IPS DF 4.7 (cell line): ENCODE data around the gene SULF2.

Experiments used
- DNase-seq: peaks from one replicate; pipeline ENCODE4 v3.0.0-alpha.2; 2013; ENCODE audit warnings: low spot score; ENCODE audit errors: extremely low read depth

SULF2 gene

DNA sequence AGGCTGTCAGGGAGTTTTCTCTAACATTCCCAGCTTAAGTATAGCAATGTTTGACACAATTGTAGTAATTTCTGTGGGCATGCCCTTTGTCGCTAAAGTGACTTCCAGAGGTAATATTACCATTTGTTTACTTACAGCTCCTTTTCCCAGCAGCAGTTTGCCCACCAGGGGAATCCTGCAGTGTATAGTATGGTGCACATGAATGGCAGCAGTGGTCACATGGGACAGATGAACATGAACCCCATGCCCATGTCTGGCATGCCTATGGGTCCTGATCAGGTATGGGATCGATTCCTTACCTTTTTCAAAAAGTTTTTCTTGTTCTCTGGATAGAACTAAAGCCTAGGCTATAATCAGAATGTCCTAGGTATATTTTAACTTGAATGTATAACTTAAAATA is 132.5 kb downstream of the SULF2 start:
- no peak for DNase-seq

DNA sequence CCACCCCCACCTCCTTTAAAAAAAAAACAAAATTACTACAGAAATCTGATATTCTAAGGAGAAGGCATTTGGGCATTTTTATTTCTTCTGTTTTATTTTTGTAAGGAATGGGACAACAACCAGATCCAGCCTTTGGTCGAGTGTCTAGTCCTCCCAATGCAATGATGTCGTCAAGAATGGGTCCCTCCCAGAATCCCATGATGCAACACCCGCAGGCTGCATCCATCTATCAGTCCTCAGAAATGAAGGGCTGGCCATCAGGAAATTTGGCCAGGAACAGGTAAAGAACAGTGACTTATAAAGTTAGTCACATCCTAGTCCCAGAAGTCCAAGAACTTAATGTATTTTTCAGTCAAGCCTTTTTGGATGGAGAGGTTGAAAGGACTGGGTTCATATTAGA is 133.0 kb downstream of the SULF2 start:
- no peak for DNase-seq

- peak; percentile 58 for DNase-seq
Observed at GRCh38 chr20:47648943-47649342, 136.3 kb downstream of the SULF2 start.

DNA sequence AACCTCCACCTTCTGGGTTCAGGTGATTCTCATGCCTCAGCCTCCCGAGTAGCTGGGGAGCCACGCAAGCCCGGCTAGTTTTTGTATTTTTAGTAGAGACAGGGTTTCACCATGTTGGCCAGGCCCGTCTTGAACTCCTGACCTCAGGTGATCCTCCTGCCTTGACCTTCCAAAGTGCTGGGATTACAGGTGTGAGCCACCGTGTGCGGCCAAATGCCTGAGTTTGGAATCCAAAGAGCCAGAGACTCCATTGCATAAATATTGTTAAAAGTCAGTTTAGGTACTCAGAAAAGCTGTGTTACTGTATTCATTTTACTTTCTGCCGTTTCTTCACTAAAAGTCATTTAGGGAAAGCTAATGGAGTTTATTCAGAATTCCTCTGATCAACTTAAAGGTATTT is 137.3 kb downstream of the SULF2 start:
- DNase-seq = no peak

DNA sequence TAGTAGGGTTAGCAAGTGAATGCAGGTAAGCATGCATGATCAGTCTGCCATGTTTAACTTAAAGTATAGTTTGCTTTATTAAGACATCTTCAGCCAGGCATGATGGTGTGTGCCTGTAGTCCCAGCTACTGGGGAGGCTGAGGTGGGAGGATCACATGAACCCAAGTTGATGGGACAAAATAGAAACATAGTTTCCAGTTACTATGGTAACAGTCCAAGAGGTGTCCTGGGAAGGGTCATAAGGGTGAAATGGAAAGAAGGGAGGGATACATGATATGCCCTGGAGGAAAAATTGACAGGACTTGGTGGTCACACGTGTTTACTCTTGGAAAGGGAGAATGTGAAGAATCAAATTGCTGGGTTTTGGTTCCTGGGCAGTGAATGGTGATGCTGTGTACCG is 139.6 kb downstream of the SULF2 start:
- DNase-seq = no peak

GRCh38 chr20:47642624-47643023 is 142.7 kb downstream of the SULF2 start:
- DNase-seq = no peak

GRCh38 chr20:47642118-47642517 is 143.2 kb downstream of the SULF2 start:
- DNase-seq = no peak

- no peak for DNase-seq
Observed at GRCh38 chr20:47638851-47639250, 146.4 kb downstream of the SULF2 start.

DNA sequence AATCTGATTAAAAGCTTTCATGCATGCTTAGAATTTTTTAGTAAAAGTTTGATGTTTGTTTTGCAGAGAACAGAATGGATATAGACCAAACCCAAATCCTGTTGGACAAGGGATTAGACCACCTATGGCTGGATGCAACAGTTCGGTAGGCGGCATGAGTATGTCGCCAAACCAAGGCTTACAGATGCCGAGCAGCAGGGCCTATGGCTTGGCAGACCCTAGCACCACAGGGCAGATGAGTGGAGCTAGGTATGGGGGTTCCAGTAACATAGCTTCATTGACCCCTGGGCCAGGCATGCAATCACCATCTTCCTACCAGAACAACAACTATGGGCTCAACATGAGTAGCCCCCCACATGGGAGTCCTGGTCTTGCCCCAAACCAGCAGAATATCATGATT is 150.0 kb downstream of the SULF2 start:
- DNase-seq = no peak

DNA sequence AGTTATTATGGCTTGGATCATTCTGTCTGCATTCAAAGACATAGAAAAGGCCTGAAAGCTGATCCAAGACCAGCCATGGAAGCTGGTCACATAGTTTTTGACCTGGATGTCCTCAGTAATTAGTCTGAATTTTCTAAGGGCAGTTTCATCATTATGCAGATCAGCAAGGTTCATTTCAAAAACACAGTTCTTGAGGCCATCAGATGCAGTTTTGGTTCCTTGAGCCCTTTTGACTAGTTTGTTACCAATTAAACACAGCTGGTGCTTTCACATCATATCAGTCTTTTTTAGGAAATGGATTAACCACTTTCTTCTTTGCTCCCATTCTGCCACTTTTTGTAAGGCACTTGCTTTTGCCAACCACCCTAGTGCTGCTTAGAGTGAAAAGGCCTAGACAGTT is 154.2 kb downstream of the SULF2 start:
- DNase-seq = no peak

DNA sequence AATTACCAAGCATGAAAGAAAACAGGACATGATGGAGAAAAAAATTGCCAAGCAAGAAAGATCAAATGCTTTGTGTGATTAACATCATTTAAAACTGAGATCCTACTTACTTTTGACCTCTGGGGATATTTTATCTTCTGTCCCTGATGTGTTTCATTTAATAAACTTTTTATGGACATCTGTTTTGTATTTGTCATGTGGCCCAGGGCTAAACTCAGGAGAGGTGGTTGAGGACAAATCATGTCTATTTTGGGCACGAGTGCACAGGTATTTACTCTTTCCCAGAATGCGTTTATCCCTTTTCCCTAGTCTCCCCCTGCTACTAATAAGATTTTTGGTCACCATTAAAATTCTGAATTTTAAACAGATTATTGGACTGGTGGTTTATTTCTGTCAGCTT is 155.4 kb downstream of the SULF2 start:
- DNase-seq = no peak

GRCh38 chr20:47627540-47627939 is 157.7 kb downstream of the SULF2 start:
- no peak for DNase-seq

DNA sequence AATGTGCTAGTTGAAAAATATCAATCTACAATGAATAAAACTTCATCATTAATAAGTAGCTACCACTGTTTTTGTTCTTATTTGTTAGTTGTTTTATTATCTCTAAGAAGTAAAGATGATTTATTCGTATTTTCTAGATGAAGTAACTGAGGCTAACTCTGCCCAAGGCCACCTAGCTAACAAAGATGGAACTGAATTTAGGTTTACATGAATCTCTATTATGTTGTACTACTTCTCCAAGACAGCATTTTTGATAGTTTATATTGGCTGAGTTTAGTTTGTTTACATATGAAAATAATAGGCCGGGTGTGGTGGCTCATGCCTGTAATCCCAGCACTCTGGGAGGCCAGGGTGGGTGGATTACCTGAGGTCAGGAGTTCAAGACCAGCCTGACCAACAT is 162.1 kb downstream of the SULF2 start:
- no peak for DNase-seq

- no peak for DNase-seq
Observed at GRCh38 chr20:47622118-47622665, 163.1 kb downstream of the SULF2 start.

DNA sequence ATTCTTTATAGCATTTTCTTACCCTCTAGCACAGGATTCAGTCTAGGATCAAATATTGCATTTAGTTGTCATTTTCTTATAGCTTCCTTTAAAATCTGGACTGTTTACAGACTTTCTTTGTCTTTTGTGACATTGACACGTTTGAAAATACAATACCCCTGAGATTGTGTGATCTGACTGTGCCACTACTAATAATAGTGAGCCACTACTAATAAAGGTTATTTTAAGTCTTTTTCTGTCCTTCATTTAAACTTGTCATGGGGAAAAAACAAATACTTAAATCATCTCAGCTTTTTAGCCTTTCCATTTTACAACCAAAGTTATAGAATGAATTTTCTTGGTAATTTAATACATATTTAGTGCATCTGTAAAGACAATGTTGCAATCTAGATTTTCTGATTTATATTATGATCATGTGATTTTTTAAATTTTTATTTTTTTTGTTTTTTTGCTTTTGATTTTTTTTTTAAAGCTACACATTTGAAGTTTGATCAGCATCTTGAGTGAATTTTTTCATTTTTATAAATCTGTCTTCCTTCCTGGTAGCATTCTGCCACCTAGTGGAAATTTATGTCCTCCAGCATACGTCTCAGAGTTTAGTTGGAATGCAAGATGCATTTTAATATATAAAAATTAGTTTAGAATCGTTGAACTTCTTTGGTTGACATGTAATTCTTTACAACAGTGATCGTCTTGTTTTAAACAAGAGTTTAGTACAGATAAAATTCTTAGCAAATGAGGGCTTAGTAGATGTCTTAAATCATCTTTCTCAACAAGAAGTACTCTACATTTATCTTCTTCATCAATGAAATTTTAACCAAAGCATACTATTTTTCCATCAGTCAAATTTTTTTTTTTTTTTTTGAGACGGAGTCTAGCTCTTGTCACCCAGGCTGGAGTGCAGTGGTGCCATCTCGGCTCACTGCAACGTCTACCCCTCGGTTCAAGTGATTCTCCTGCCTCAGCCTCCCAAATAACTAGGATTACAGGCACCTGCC is 164.2 kb downstream of the SULF2 start:
- DNase-seq = peak; percentile 1

DNA sequence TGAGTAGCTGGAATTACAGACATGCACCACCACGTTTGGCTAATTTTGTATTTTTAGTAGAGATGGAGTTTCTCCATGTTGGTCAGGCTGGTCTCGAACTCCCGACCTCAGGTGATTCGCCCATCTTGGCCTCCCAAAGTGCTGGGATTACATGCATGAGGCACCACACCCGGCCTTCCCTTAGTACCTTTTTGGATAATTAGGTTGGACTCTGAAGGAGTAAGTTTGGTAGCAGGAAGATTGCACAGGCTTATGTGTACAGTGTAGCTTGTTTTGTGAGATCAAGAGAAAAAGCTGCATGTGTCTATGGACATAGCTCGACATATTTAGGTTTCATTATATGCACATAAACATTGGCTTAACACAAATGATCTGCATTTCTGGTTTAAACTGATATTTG is 166.8 kb downstream of the SULF2 start:
- no peak for DNase-seq

GRCh38 chr20:47614703-47615309 is 170.5 kb downstream of the SULF2 start:
- no peak for DNase-seq

DNA sequence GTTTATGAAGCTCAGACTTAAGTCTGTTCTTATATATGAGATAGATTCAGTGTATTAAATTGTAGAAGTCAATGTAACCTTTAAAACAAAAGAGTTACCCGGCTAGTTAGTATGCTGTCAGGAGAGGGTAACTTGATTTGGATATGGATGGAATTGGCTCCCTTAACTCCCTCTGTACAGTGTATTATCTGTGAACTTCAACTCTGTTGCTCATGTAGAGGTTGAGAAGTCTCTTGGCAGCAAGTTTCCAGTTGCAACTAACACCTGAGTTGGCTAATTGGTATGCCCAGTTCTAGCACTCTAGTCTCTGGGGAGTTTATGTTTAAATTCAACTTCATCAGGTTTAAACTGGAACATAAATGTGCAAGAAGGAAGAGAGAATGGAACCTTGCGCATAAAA is 172.6 kb downstream of the SULF2 start:
- no peak for DNase-seq

GRCh38 chr20:47611785-47612184 is 173.5 kb downstream of the SULF2 start:
- no peak for DNase-seq

DNA sequence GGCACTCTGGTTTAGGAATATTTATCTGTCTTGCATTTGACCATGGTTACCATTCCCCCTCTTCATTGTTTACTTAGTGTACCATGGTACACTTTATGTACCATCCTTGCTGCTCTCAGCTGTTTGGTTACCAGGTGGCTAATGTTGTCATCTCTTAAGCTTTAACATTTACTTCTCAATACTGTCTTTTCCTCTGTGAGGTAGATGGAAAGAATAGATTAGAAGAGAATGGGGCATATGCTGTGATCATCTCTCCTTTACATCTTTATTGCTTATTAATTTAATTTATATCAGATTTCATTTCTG is 174.4 kb downstream of the SULF2 start:
- DNase-seq = no peak

- no peak for DNase-seq
Observed at GRCh38 chr20:47610247-47610944, 174.9 kb downstream of the SULF2 start.

DNA sequence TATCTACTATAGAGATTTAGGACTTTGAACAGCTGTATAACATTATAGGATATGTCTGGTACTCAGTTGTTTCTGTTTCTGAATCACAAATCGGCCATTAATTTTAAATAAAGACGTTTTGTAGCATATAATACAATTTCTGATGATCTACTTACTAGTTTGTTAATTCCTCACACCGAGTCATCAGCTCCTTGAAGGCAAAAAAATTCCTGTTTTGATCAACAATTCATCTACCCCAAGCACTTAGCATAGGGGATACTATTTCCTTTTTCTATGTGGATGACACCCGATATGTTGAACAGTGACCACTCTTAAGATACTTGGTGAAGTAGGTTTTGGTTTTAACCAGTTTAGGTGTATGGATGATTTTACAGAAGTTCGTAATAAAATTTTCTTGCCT is 176.3 kb downstream of the SULF2 start:
- no peak for DNase-seq
